Colonic mucosa (tissue), 4 donors: ENCODE measurements around the gene VAT1L. TPM values are rescaled to one million over a fixed set of nuclear protein-coding genes. Genes with fewer than 3 reads are reported as not detected.
A peak's percentile ranks its signal among the peaks of the same experiment; 100 is the strongest.

Experiments
- DNase-seq: peaks from one replicate; pipeline ENCODE4 v3.0.0-alpha.2; 2020
- H3K27ac ChIP-seq: fragments of 200-600 bp; one replicate; pipeline ENCODE4 v1.8.0; 2021
- H3K27me3 ChIP-seq: fragments of 200-600 bp; one replicate; pipeline ENCODE4 v1.8.0; 2021
- H3K36me3 ChIP-seq: fragments of 200-600 bp; one replicate; pipeline ENCODE4 v1.8.0; 2021
- H3K4me1 ChIP-seq: fragments of 200-600 bp; one replicate; pipeline ENCODE4 v1.8.0; 2021; ENCODE audit warnings: mild to moderate bottlenecking
- H3K4me3 ChIP-seq: fragments of 200-600 bp; one replicate; pipeline ENCODE4 v1.8.0; 2021
- H3K9ac ChIP-seq, 2 donors: one replicate each; pipeline ENCODE4 v1.7.0; 2013; ENCODE audit warnings: control low read depth in 2 of 2, low read depth in 2 of 2, low read length in 2 of 2
- H3K9me3 ChIP-seq: fragments of 200-600 bp; one replicate; pipeline ENCODE4 v1.8.0; 2021
- intact Hi-C: fragments of 100-400 bp; cut with DNase I; formaldehyde crosslinking; loops from one replicate; pipeline ENCODE4 v1.14.1; 2022
- total RNA-seq, 2 donors: library from RNA; stranded (reverse); fragmentation: NEBNext Ultra II Directional in 1 of 2; extraction: Animal tissue kit (Norgen Biotek cat#: 25700) in 1 of 2; gene quantifications; one replicate each; pipeline ENCODE4 v1.2.1, GENCODE V29; 2021
- TF ChIP-seq, protein P1 (sequence below): fragments of 200-600 bp; IDR thresholded peaks from one replicate; pipeline ENCODE4 v1.8.0; 2022; ENCODE audit warnings: antibody characterized with exemption, mild to moderate bottlenecking
- donor health status: healthy.
- donor health status: DM: no; HTN: no; CAD: no.
- donor health status: DM: no; HTN: no; CAD: no.

Gene VAT1L, protein sequence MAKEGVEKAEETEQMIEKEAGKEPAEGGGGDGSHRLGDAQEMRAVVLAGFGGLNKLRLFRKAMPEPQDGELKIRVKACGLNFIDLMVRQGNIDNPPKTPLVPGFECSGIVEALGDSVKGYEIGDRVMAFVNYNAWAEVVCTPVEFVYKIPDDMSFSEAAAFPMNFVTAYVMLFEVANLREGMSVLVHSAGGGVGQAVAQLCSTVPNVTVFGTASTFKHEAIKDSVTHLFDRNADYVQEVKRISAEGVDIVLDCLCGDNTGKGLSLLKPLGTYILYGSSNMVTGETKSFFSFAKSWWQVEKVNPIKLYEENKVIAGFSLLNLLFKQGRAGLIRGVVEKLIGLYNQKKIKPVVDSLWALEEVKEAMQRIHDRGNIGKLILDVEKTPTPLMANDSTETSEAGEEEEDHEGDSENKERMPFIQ
- 1 to 10 TPM; 1.4 to 3.3 TPM for total RNA-seq

DNA sequence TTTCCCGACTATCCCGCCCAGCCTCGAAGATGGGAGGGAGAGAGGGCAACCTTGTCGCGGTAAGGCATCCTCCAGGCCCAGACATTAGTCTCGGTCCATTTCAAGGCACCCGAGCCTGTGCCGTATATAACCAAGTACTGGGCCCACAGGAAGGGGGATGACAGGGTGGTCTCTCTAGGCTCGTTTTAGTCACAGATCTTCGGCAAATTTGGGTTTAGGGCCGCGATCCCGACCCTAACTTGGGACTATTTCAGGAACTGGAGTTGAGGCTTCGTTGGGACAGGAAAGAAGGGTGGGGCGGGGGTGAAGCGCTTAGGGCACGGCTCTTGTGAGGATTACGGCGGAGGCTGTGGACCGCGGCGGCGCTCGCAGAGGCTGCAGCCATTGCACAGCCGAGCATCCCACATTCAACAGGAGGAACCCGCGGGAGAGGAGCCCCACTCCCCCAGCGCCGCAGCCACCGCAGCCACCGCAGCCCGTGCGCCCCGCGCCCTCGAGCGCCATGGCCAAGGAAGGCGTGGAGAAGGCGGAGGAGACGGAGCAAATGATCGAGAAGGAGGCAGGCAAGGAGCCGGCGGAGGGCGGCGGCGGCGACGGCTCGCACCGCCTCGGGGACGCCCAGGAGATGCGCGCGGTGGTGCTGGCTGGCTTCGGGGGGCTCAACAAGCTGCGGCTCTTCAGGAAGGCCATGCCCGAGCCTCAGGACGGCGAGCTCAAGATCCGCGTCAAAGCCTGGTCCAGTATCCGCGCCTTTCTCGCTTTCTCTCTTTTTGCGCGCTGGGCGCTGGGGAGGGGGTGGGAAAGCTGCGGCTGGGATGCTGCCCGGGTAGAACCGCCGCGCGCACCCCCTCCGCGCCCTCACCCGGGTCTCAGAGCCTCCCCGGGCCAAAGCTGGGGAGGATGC is at the start of gene VAT1L:
VAT1L (plus strand) TSS at position 384 of the 904 bp plus-strand sequence; CDS start at position 503, 119 bp downstream.
- Histone ChIP-seq H3K27ac (no peak within 1 kb of the TSS), H3K9ac (peak within 1 kb of the TSS in 1 of 2 donors; percentile 56), H3K36me3 (no peaks in the 10 kb centered on the region), H3K4me3 (peak within 1 kb of the TSS; percentile 30), H3K27me3 (peaks cover 32% of the 10 kb centered on the region), H3K4me1 (no peaks in the 10 kb centered on the region), H3K9me3 (no peaks in the 10 kb centered on the region)
- DNase-seq = peak; percentile 24
- TF ChIP-seq, protein P1, sequence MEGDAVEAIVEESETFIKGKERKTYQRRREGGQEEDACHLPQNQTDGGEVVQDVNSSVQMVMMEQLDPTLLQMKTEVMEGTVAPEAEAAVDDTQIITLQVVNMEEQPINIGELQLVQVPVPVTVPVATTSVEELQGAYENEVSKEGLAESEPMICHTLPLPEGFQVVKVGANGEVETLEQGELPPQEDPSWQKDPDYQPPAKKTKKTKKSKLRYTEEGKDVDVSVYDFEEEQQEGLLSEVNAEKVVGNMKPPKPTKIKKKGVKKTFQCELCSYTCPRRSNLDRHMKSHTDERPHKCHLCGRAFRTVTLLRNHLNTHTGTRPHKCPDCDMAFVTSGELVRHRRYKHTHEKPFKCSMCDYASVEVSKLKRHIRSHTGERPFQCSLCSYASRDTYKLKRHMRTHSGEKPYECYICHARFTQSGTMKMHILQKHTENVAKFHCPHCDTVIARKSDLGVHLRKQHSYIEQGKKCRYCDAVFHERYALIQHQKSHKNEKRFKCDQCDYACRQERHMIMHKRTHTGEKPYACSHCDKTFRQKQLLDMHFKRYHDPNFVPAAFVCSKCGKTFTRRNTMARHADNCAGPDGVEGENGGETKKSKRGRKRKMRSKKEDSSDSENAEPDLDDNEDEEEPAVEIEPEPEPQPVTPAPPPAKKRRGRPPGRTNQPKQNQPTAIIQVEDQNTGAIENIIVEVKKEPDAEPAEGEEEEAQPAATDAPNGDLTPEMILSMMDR = no peak
- intact Hi-C loops = loop anchor here (5.0 kb wide), 2 partner anchors 111 to 184 kb away; no protein-coding TSS in a partner anchor

GRCh38 chr16:77738706-77739558 is 49.4 kb upstream of the VAT1L start:
- no peak overlapping the region for H3K9ac ChIP-seq
- H3K36me3 ChIP-seq = no peaks in the 10 kb centered on the region
- H3K27ac ChIP-seq = no peak overlapping the region
- H3K4me1 ChIP-seq = no peaks in the 10 kb centered on the region
- intact Hi-C loops = no loop called here
- no peak for DNase-seq
- no peak overlapping the region for H3K4me3 ChIP-seq
- H3K27me3 ChIP-seq = no peaks in the 10 kb centered on the region
- TF ChIP-seq, protein P1 = no peak
- H3K9me3 ChIP-seq = no peaks in the 10 kb centered on the region

GRCh38 chr16:77739559-77739892 is 48.8 kb upstream of the VAT1L start:
- H3K9me3 ChIP-seq = no peaks in the 10 kb centered on the region
- H3K4me1 ChIP-seq = no peaks in the 10 kb centered on the region
- no peak overlapping the region for H3K27ac ChIP-seq
- H3K36me3 ChIP-seq = no peaks in the 10 kb centered on the region
- H3K9ac ChIP-seq = no peak overlapping the region
- no peak for DNase-seq
- intact Hi-C loops = no loop called here
- TF ChIP-seq, protein P1 = no peak
- no peaks in the 10 kb centered on the region for H3K27me3 ChIP-seq
- H3K4me3 ChIP-seq = no peak overlapping the region

GRCh38 chr16:77744141-77744540 is 44.2 kb upstream of the VAT1L start:
- no peak overlapping the region for H3K4me3 ChIP-seq
- H3K9me3 ChIP-seq = no peaks in the 10 kb centered on the region
- no peak overlapping the region for H3K27ac ChIP-seq
- intact Hi-C loops = no loop called here
- H3K36me3 ChIP-seq = no peaks in the 10 kb centered on the region
- TF ChIP-seq, protein P1 = no peak
- no peak overlapping the region for H3K9ac ChIP-seq
- no peaks in the 10 kb centered on the region for H3K4me1 ChIP-seq
- no peak for DNase-seq
- H3K27me3 ChIP-seq = no peaks in the 10 kb centered on the region

- TF ChIP-seq, protein P1 = no peak
- Histone ChIP-seq H3K4me3 (no peak overlapping the region), H3K9ac (no peak overlapping the region), H3K27me3 (no peaks in the 10 kb centered on the region), H3K27ac (no peak overlapping the region), H3K9me3 (no peaks in the 10 kb centered on the region), H3K36me3 (no peaks in the 10 kb centered on the region), H3K4me1 (no peaks in the 10 kb centered on the region)
- DNase-seq = no peak
- intact Hi-C loops = no loop called here
Measured at GRCh38 chr16:77745972-77746371, 42.4 kb upstream of the VAT1L start.
